Measurements from ENCODE around the gene CCDC70.

CCDC70 gene

GRCh38 chr13:51831519-51831918, 30.2 kb upstream of the CCDC70 start:
- no peak for DNase-seq

DNA sequence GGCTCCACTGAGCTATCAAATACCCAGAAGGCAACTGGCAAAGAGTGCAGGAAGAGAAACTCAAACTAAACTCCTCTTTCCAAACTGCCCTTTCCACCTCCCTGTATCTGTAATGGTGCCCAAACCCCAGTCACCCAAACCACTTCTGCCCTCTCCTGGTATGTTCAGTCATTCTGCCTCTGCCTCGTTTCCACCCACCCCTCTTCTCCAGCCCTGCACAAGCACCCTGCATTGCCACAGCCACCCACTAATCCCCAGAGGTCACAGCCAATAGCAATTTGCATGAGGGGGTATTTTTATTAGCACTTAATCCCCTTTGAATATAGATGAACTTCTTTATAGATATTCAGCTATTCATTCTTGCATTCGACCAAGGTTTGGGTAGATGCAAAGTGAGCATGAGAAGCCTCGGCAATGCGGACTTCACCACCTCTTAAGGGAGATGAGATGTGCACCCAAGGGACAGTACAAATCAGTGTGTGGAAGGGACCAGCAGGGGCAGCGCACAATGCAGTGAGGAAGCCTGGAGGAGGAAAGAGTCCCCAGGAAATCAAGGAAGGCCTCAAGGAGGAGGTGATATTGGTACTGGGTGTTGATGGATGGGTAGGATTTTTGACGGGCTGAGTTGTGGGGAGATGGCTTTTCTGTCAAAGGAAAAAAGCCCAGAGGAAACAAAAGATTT, 29.2 kb upstream of the CCDC70 start:
- DNase-seq, result no peak

DNA sequence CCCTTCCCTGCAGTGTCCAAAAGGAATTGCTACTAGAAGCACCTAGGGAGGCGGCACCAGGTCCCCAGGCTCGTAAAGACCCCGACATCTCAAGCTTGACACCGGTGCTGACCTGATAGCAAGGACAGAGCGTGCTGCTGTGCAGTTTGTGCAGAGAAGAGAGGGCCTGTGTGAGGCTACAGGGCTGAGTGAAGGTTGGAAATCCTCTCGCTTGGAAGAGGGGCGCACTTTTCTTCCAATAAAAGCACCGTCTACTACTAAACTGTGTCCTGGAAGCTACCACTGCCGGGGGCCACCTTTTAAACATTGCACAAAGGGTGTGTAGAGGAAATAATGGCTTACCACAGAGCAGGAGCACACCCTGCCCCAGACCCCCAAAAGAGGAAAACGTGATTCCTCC, 27.8 kb upstream of the CCDC70 start:
- DNase-seq, result no peak

DNA sequence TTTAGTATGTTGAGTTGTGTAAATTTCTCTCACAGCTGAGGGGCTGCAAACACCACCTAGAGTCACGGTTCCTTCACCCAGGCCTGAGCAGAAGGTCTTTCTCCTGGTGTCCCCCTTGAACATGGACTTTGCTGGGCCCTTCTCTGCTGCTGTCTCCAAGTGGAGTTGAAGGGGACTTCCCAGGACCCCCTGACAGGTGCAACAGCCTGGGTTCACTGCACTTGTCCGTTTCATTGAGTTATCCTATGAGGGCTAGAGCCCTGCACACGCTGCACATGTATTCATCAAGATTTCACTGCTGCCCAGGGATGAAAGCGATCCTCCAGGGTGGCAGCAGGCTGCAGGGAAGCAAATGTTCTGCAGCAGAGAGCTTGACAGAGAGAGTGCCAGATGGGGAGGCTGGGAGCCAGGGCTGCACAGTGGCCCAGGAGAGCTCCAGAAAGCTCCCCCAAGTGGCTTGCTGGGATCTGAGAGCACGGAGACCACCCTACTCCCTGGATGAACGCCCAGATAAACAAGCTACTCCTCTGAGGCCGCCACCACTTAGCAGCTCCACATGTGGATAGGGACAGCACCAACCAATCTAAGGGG, 27.1 kb upstream of the CCDC70 start:
- DNase-seq, result no peak

DNA sequence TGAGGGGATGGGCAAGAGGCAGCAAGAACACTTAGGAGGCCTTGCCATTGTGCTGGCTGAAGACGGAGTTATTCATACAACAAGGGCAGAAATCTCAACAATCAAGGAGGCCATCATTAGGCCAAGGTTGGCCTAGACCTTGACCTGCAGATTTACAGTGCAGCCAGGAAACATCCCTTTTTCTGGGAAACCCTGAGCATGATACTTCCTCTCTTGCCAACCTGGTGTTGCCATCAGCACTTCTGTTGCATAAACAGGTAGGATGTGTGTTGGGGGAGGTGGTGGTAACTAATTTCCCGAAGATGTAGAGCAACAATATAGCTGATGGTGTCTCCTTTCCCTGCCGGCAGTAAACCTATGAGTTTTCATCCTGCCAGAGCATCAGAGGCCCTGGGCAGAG, 24.8 kb upstream of the CCDC70 start:
- DNase-seq, result no peak

DNA sequence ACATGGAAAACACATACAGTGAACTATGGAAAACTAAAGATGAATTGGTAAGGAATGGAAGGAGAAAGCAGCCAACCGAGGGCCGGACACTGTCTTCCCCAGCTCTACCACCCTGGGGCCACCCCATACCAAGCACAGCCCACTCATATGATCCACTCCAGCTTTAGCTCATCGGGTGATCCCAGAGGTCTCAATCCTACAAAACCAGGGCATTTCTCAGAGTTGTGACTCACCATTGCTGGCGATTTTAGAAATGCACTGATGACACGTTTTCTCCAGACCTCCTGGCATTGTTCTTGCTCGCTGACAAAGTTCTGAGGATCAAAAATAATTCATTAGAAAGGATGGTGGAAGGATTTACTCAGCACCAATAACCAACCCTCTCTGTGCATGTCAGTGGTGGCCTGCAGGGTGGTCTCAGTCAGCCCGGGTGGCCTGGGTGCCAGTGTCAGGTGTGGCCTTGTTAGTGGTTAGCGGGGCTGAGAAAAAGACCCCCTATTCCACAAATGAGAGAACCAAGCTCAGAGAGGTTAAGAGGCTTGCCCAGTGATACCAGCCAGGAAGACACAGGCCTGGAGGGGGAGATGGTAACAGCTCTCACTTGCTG, 23.4 kb upstream of the CCDC70 start:
- DNase-seq, result no peak

GRCh38 chr13:51839711-51840540, 21.8 kb upstream of the CCDC70 start:
- DNase-seq, result no peak

- no peak for DNase-seq
Observed at GRCh38 chr13:51840917-51841316, 20.9 kb upstream of the CCDC70 start.

GRCh38 chr13:51841732-51842131, 20.0 kb upstream of the CCDC70 start:
- no peak for DNase-seq

DNA sequence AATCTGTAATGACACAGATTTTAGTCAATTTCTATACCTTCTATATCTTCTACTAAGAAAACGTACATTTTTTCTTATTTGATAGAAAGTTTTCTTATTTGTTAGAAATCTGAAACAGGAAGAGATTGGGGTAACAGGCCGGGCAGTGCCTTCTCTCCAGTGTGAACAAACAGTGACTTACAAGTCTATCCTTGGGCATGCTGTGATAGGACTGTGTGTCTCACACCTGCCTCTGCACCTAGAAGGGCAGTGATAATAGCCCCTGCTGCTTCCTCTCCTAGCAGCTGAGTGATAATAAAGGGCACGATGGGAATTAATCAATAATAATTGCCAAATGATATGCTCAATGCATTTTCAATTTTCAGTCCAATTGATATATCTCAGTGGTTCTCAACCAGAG, 18.2 kb upstream of the CCDC70 start:
- DNase-seq, result no peak

DNA sequence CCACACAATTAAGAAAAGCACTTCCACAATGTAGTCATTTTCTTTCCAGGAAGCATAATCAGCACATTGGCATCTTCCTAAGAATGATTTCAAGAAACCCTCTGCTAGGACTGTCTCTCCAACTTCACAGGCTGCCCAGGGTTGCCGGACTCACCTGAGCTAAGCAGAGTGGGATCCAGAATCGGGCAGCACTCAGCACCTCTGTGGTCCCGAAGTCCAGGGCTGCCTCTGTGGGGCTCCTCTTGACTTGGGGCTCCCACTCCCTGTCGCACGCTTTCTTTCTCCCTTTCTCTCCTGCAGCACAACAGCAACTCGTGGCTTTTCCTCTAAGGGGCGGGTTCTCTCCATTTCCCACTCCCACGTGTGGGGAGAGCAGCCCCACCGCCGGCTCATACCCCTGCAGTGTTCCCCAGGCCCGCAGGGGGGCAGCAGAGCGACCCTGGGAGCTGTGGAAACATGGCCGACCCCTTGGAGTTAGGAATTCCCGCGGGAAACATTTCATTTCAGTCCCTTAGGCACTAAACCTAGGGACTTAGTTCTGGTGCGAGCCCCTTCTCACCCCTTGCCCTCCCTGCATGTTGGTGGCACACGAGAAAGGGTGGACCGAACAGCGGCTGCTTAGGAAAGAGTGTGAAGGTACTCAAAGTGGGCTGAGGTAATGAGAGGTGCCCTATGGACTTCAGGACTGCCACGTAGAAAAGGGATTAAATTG, 16.8 kb upstream of the CCDC70 start, which contains the start of gene TMEM272:
Gene TMEM272, minus strand, starts transcription at position 316 of the 712 bp plus-strand sequence. CDS start 6,647 bp downstream, outside the sequence.
- DNase-seq, result peak; percentile 63 to 66

DNA sequence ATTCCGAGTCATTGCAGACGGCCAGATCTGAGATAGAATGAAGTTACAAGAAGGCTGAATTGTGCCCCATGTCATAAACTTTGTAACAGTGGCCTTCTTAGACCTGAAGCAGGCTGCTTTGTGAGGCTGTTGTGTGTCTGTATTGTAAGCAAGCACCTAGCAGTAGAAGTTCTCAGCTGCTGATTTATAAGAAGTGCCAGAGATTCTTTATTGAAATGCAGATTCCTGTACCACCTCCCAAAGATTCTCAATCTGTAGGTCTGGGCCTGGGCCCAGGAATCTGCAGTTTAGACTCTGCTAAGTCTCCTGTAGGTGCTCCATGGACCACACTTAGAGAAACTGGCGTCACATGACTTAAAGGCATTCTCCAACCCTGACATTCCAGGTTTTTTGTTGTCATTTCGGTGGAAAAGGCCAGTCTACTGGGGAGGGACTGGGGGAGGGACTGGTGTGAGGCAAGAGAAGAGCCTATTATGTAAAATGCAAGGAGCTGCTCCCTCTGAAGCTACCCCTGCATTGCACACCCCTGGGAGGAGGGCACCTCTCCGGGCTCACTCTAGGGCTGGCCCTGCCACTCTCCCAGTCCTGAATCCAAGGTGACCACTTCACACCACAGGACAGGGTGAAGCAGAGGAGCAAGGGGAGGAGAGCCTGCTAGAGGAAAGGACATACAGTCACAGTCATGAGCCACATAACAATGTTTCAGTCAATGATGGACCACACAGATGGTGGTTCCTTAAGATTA, 16.0 kb upstream of the CCDC70 start:
- DNase-seq, result no peak

DNA sequence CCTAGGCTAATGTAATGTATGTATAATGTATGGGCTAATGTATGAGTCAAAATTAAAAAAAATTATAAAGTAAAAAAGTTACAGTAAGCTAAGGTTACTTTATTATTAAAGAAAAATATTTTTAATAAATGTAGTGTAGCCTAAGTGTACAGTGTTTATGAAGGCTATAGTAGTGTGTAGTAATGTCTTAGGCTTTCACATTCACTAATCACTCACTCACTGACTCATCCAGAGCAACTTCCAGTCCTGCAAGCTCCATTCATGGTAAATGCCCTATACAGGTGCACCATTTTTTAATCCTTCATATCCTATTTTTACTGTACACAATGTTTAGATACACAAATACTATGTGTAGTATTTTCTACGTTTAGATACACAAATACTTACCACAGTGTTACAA, 15.0 kb upstream of the CCDC70 start:
- DNase-seq, result no peak

DNA sequence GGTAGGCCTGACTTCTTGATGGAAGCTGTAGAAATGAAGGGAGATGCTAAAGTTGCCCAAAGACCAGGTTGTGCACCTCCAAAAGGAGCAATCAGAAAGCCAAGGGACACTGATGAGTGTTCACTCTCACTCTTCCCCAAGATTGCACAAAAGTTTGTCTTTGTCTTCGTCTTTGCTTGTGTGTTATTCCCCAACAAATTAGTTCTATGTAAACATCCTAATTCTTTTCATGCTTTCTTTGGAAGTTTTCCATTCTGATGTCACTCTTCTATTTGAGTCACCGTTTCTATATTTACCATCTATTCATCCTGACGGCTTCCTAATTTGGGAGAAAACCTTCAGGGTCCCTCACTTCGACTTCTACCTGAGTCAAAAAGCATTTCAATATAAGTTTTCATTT, 13.1 kb upstream of the CCDC70 start:
- DNase-seq, result no peak

DNA sequence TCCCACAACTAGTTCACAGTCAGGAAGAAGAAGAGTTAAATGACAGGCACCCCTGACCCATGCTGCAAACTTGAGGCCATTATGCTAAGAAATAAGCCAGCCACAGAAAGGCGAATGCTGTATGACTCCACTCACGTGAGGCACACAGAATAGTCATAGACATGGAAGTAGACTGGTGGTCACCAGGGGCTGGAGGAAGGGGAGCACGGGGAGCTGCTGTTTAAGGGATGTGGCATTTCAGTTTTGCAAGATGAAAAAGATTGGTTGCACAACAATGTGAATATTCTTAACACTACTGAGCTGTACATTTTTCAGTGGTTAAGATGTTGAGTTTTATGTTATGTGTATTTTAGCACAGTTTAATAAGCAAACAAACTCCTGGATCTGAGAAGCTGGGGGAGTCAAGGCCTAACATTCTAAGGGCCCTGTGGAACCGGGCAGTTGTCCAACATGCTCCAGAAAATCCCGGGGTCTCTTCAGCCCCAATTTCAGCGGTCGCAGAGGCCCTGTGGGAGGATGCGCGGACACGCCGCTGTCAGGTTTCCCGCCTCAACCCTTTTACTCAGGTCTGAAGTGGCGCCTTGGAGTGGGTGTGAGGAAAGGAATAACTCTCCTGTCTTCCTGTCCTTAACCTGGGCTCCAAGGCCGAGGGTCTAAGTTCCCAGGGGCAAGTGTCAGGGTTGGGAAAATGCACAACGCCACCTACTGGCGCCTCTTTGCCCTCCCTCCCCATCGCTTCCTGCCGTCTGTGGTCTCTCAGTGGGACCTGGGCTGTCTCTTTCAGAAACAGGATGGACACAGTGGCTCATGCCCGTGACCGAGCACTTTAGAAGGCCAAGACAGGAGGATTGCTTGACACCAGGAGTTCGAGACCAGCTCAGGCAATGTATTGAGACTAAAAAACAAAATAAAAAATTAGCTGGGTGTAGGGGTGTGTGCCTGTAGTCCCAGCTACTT, 12.3 kb upstream of the CCDC70 start:
- peak in 1 of 2 experiments; percentile 41 for DNase-seq

GRCh38 chr13:51856027-51856736, 5.6 kb upstream of the CCDC70 start:
- DNase-seq, result no peak

GRCh38 chr13:51856998-51857397, 4.8 kb upstream of the CCDC70 start:
- DNase-seq, result peak in 1 of 2 experiments; percentile 37

GRCh38 chr13:51858433-51859247, 3.1 kb upstream of the CCDC70 start:
- DNase-seq, result no peak

DNA sequence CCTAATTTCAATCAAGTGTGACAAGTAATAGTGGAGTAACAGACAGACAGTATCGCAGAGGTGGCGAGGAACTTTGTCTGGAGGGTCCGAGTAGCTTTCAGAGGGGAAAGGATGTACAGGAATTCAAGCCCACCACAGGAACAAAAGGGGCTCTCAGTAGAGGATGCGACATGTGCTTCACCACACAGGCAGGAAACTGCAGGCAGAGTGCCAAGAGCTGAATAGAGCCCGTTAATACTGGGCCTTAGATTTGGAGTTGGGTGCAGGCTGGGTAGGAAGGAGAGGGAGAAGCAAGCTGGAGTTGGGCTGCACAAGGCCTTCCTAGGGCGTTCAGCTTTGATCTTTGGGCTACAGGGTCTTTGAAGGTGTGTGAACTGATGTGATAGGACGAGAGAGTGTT, 1.2 kb downstream of the CCDC70 start:
- DNase-seq, result no peak
